GM18858 (cell line): ENCODE results near the gene CCDC102A.
A peak's percentile ranks its signal among the peaks of the same experiment; 100 is the strongest.

Experiments used
- ATAC-seq: cut with Tn5 transposase; IDR thresholded peaks from one replicate; pipeline ENCODE4 v1.9.1; 2021; ENCODE audit not compliant: unreplicated experiment

The CCDC102A gene

DNA sequence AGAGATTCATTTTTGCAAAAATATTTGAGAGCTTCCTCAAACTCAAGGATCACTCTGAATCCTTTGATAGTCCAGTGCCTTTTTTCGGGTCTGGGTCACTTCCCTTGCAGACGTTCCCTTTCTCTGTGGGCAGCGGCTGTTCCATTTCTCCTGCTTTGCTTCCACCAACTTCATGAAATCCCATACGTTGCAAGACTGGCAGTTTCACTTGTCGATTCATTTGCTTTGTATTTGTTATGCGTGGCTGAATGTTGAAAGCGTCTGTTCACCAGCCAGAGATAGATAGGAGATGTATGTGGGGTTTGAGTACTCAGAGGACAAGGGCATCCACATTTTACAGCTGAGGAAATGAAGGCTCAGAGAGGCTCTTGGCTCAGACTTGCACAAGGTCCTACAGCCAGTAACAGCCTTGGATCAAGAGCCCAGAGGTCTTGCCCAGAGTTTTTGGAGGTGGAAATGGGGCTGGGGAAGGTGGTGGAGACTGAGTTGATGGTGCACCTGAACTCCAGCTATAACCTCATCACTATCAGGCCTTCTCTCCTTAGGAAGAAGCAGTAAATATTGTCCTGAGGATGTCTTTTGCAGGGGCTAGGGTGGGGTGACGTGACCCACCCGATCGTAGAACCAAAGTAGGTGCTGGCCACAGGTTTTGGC lies 1.3 kb upstream of the CCDC102A start:
- no peak for ATAC-seq

DNA sequence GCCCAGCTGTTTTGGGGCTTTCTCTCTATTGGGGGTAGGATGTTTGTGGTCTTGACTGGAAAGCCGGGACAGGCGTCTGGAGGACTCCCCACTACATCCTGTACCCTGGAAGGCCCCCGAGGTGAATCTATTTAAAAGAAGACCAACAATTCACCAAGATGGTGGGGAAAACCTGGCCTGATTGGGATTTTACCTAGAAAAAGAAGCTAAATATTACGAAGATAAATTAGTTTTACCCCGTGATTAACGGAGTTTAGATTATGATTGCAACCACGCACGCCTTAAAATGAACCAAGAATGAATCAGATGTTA lies 779 bp upstream of the CCDC102A start:
- no peak for ATAC-seq

DNA sequence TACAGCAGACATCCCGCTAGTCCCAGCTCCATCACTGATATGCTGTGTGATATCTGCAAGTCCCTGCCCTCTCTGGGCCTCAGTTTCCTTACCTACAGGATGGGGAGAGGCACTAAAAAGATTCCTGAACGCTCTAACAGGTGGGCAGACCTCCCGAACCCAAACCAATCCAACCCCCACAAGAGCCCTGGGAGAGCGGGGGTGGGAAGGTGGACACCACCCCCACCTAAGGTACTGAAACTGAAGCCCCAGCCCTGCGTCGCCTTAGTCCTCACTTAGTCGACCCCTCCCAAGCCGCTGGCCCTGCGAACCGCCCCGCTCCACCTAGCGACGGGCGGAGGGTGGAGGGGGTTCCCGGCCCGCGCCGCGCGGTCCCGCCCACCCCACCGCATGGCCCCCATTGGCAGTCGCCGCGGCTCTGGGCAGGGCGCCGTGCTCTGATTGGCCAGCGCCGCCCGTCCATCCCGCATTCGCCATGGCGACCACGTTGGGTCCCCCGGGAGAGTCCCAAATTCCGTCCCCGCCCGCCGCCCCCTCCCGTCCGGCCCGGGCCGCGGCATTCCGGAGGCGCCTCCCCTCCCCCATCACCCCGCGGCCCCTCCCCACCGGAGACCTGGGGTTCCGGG lies 578 bp downstream of the CCDC102A start:
- no peak for ATAC-seq

DNA sequence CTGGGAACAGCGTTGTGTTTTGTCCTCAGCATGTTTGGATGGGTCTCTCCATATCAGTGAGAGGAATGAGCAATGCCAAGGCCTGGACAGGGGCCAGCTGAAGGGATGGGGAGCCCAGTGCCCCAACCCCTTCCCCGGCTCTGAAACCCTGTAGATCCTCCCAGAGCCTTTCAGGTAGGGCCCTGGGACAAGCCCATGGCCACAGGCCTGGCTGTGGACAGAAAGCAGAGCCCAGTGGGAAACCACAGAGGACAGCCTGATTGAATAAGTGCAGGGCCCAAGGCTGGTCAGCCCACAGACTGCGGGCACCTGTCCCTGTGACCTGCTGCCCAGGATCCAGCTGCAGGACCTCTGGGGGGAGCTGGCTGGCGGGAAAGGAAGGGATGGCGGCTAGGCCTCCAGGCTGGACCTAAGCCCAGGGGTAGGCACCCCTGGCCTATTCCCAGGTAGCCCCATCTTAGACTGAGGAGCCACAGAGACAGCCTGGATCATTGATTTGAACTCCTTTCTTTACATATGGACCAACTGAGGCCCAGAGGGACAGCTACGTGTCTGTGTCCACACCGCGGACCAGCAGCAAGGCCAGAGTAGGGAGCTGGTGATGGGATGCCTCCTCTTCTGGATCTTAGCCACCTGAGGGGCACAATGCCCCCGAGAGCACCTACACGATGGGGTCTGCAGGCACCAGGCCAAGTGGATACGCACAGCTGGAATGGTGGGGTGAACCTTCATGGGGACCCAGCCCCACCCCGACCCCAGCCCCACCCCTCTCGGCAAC lies 1.3 kb downstream of the CCDC102A start:
- no peak for ATAC-seq

DNA sequence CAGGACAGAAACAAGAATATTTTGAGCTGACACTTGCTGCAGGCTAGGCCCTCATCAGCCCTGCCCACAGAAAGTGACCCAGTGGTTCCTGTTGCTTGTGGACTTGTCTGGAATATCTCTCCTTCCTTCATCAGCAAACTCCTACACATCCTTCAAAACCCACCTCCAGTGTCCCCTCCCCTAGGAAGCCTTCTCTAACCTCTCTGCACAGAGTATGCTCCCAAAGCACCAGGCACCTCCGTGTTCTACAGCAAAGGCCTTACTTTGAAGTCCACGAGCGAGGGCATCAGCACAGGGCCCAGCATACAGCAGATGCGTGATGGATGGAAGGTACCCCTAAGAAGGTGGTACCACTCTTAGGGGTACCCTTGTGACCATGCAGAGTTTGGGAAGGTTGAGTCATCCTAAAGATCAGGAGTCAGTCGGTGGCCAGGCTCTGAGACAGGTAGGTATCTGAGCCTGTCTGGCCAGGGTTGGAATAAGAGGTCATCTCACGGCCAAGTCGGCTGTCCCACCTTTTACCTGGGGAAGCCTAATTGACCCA lies 2.0 kb downstream of the CCDC102A start:
- no peak for ATAC-seq

DNA sequence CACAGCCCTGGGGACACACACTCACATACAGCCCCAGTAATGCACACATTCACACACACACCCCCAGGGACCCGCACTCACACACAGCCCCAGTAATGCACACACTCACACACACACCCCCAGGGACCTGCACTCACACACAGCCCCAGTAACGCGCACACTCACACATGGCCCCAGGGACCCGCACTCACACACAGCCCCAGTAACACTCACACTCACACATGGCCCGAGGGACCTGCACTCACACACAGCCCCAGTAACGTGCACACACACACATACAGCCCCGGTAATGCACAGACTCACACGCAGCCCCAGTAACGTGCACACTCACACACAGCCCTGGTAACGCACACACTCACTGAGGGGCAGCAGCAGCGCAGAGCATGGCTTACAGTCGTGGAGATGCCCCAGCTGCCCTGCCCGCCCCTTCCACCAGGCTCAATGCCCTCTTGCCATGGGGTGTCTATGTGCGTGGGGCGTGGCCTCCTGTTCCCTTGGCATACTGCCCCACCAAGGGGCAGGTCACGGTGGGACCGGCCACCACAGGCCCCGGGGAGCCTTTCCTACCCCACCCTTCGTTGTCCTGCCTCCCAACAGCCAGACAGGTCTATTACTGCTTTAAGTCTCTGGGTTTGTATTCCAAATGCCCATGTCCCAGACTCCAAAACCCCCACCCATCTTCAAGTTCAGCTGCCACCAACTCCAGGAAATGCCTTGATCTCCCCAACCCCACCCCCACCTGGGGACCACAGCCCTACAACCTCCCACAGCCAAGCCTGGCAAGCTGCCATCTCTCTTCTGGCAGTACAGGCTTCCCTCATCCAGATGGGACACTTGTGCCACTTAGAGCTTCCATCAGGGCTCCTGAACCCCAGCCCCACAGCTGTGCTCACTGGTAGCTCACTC lies 2.7 kb downstream of the CCDC102A start:
- ATAC-seq: no peak

DNA sequence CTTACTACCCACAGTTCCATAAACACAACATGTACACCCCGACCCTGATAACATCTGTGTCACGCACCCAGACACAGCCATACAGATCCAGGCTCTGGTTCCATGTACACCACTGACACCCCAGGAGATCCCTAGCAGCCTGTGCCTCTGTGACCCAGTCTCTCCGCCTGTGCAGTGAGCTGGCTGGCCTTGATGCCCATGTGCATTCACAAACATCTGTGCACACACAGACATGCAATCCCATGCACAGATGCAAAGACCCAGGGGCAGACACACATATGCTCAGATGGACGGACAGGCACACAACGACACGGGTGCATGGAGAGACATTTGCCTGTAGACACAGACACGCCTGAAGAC lies 4.1 kb downstream of the CCDC102A start:
- no peak for ATAC-seq

DNA sequence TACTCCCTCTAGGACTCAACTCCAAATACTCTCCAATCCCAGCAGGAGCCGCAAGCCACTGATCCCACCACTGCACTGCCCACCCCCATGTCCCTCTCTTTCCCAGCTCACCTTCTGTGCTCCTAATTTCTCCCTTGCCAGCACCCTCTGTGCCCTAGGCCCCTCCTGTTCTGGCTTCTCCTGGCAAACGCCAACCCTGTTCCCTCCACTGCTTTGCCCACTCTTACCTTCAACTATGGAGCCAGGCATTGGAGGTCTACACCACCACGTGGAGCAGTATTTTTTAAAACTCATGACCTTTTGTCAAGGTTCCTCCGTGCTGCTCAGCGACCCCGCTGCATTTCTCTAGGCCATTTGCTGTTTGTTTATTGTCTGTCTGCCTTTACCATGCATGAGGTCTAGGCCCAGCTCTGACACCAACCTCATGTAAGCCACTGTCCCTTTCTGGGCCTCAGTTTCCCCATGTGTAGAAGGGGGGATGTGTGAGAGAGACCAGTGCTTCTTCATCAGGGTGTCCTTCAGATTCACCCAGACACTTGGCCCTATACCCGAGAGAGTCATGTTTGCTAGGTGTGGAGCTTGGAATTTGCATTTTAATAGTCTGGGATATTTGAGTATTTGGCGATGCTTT lies 4.6 kb downstream of the CCDC102A start:
- no peak for ATAC-seq

DNA sequence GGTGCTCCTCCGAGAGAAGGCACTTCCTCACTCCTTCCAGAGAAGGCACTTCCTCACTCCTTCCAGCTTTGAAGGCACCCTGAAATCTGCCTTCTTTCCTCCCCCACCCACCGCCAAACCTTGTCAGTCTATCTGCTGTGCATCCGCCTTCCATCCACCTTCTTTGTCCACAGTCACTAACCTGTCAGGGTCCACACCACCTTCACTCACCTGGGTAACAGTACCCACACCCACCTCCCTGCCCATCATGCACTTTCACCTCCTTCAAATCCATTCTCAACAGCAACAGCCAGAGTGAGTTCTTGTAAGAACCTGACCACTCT lies 5.2 kb downstream of the CCDC102A start:
- no peak for ATAC-seq

DNA sequence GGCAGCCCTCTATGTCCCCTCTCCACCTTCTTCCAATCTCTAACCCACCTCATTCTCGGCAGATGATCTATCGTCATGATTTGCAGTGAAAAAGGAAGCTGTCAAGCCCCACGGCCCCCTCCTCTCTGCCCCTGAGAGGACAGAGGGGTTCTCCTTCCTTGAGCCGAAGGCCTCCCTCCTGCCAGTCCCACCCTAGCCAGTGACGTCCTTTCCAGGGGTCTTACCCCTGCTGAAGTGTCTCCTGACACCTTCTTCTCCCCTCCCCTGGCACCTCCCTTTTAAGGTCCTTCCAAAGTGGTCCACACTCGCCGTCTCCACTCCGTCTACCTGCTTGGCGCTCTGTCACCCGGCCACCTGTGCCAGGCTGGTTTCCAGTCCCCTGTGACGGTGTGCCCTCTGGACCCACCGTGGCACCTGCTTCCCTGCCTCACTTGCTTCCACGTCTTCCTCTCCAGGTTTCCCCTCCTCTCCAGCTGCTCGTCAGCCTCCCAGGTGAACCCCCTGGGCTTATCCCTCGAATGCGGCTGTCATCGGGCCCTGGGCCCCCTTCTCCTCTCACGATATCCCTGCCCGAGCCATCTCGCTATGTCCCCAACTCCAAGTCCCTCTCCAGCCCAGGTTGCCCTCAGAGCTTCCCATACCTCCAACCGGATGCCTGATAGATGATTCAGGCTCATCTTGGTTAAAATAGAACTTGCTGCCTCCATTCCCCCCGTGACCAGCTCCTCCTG lies 5.7 kb downstream of the CCDC102A start:
- no peak for ATAC-seq

DNA sequence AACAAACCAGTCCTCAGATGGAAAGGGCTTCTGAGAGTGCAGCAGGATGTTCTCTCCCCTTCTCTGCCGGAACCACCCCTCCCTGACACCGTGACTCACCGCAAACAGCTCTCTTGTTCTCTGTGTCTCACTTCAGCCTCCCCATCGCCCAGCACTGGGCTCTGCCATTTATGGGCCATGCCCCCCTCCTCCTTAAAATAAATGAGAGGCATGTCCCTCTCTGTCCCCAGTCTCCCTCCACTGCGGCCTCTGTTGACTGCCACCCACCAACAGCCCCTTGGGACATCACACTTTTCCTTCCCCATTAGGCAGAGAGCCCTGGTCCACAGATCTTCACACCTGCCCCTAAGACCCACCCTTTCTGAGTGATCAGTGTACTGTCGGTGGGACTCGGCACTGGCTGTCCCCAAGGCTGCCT lies 6.3 kb downstream of the CCDC102A start:
- peak; percentile 69 for ATAC-seq

DNA sequence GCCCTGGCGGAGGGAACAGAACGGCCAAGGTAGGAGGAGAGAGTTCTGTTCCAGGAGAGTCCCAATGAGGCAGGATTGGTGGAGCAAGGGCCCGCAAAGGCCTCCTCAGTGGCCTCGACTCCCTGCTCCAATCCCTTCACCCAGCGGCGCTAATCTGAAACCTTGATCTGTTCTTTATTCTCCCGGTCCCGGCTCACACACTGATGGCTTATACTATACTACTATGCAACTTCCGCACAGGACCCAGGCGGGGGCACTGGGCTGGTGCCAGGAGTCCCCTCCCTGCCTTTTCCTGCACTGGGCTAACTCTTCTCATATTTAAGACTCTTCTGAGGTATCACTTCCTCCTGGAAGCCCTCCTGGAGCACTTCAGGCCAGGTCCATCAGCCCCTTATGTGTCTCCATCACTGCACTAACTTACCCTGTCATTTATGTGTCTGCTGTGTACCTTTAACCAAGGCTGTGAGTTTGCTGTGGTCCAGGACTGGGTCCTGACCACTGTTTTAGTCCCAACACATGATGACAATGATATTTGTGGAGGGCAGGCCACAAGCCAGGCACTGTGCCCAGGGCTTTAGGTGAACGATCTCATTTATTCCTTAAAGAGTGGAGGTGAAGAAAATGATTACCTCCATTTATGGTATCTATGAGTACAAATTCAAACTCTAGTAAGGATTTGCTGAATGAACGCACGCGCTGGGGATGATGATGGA lies 6.8 kb downstream of the CCDC102A start:
- no peak for ATAC-seq

DNA sequence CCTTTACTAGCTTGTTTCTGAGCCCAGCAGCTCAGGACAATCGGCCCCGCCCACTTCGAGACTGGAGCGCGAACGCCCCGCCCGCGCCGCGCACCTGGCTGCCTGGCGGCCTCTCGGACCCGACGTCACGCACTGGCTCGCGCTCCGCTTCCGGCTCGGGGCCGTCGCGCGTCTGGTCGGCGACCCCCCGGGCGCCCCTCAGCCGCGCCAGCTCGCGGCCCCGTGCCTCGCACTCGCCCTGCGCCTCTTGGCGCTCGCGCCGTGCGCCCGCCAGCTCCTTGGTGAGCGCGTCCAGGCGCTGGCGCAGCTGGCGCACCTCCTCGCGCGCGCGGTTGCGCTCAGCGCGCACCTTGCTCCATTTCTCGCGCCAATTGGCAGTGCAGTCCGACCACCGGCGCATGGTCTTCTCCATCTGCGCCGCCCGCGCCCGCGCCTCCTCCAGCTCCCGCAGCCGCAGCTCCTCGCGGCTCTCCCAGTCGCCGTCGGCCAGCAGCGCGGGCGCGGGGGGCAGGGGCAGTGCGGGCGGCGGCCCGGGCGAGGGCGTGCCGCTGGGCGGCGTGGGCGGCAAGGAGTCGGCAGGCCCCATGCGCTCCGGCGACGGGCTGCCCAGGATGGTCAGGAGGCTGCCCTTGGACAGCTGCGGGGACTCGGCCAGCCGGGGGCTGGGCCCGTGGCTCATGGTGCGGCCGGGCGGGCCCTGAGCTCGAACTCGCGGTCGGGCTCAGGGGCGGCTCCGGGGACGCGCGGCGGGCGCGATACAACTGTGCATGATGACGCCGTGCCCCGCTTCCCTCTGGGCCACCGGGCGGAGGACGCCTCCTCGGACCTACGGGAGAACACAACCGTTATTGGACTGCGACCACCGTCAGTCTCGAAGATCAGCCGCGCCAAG lies 7.6 kb downstream of the CCDC102A start:
- no peak for ATAC-seq

DNA sequence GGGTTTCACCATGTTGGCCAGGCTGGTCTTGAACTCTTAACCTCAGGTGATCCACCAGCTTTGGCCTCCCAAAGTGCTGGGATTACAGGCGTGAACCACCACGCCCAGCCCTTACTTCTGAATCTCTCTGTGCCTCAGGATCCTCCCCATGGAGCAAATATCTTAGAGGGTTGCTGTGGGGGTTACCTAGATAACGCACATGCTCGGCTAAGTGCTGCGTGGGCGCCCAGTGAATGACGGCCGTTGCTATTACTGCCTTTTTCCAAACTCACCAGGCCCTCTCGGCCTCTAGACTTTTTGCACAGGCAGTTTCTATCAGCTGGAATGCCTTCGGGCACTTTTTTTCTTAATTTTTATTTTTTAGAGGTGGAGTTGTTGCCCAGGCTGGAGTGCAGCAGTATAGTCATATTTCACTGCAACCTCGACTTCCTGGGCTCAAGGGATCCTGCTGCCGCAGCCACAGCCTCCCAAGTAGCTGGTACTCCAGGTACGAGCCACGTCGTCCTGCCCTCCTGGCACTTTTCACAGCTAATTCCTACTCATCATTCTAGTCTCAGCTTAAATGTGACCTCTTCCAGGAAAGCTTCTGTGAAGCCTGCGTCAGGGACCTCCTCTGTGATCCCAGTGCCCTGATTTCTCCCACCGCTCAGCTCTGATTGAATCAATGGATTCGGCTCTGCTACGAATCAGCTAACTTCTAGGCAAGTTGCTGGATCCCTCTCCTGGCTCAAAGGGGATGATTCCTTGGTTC lies 8.6 kb downstream of the CCDC102A start:
- no peak for ATAC-seq

DNA sequence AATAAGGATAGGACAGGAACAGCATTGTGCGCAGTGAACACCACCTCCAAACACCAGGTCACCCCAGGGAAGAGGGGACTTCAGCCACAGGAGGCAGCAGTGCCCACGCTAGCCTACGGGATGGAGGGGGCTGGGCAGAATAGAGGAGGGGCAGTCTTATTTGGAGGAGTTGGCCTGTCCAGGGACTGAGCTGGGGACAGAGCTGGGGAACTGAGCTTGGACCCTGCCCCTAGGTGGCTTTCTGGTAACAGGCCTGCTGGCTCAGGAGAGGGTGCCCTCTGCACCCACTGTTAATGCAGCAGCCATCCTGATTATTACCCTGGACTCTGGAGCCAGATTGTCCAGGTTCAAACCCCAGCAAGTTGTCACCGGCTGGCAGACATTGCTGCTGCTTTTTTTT lies 9.3 kb downstream of the CCDC102A start:
- no peak for ATAC-seq

DNA sequence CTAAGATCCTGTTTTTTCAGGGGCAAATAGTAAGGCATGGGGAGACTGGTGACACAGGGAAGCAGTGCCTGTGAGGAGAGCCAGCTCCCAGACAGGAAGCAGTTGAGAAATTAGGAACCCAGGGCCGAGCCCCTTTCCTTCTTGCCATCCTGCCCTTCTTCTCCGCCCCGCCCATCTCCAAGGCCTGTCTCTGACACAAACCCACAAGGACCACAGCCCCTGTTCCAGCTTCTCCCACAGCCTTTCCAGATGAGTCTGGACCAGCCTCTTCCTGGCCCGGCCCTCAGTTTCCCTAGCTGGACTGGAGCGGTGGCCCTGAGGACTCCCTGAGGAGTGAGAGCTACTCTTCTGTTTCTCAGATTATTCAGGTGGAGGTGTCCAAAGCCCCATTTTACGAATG lies 9.9 kb downstream of the CCDC102A start:
- ATAC-seq: no peak

DNA sequence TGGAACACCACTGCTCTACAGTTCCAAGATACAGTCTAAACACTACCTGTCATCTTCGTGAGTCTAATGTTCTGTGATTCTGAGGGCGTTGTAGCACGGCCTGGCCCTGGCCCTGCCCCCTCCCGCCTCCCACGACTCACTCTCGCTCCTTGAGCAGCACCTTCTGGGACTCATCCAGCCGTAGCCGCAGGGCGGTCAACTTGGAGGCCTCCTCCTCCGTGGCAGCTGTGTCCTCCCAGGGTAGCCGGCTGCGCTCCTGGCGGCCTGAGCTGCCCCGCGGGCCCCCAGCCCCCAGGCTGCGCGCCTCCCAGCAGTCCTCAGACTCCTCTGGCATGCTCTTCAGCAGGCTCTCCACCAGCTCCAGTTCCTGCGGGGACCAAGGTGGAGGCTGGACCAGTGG lies 10.6 kb downstream of the CCDC102A start:
- ATAC-seq: no peak

DNA sequence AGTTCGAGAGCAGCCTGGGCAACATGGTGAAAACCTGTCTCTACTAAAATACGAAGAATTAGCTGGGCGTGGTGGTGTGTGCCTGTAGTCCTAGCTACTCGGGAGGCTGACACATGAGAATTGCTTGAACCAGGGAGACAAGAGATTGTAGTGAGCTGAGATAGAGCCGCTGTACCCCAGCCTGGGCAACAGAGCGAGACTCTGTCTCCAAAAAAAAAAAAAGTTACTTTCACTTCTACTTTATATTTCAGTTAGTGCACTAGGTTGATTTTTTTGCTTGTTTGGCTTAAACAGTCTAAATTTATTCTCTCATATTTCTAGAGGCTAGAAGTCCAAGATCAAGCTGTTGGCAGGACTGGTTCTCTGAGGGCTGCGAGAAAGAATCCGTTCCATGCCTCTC lies 13.4 kb downstream of the CCDC102A start:
- ATAC-seq: no peak
